Ascending aorta (tissue), 2 donors: ENCODE results near the gene SEMA5B. TPM values are rescaled to one million over a fixed set of nuclear protein-coding genes. Genes with fewer than 3 reads are reported as not detected.

Experiments
- DNase-seq, 2 donors: peaks; one replicate each; pipeline ENCODE4 v3.0.0-alpha.2; 2019; ENCODE audit warnings: low spot score in 2 of 2
- H3K27ac ChIP-seq, 2 donors: fragments of 200-600 bp; sonication (generic); one replicate each; pipeline ENCODE4 v1.5.1; 2016 to 2017; ENCODE audit warnings: mild to moderate bottlenecking in 1 of 2
- H3K27me3 ChIP-seq: fragments of 200-600 bp; sonication (generic); one replicate; pipeline ENCODE4 v1.5.1; 2017
- H3K36me3 ChIP-seq, 2 donors: fragments of 200-600 bp; sonication (generic); one replicate each; pipeline ENCODE4 v1.5.1; 2016
- H3K4me1 ChIP-seq, 2 donors: fragments of 200-600 bp; sonication (generic); one replicate each; pipeline ENCODE4 v1.5.1; 2016 to 2017; ENCODE audit warnings: mild to moderate bottlenecking in 1 of 2
- H3K4me3 ChIP-seq, 2 donors: fragments of 200-600 bp; sonication (generic); one replicate each; pipeline ENCODE4 v1.5.1; 2016 to 2017; ENCODE audit warnings: mild to moderate bottlenecking in 1 of 2
- H3K9me3 ChIP-seq, 2 donors: fragments of 200-600 bp; sonication (generic); one replicate each; pipeline ENCODE4 v1.5.1; 2016
- intact Hi-C: fragments of 100-400 bp; cut with DNase I; formaldehyde crosslinking; loops from one replicate; pipeline ENCODE4 v1.15.1; 2023
- total RNA-seq: library from RNA; depleted of rRNA; stranded (reverse); fragments of >200 nt; gene quantifications from one replicate; pipeline ENCODE4 v1.1.0, GENCODE V29; 2016
- TF ChIP-seq, protein P1 (sequence below), 3 experiments: fragments of 200-600 bp in 2 of 3; fragments of 450-650 bp in 1 of 3; sonication (generic) in 2 of 3; IDR thresholded peaks; one replicate each; pipeline ENCODE4 v1.5.1; 2016 to 2019; ENCODE audit warnings: antibody characterized with exemption in 3 of 3, mild to moderate bottlenecking in 1 of 3, moderate library complexity in 1 of 3

Gene SEMA5B
- total RNA-seq, 1 donor from 2014 or later, result 0.85 TPM

DNA sequence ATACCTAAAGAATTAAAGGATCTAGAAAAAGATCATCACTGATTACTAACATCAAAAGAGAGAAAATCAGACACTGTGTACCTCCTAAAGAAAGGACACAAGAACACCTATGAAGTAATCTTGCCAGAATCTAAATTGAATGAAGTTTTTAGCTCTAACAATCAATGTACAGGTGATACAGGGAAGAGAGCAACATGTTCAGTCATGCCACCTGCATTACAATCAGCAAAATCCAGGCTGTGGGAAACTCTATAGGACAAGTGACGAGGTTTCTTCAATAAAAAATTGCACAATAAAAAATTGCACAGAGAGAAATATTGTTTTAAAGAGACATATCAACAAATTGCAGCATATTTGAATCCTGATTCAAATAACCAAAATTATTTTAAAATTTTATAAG, 93.3 kb downstream of the SEMA5B start:
- DNase-seq, result no peak
- Histone ChIP-seq H3K36me3 (no peaks in the 10 kb centered on the region), H3K4me1 (no peaks in the 10 kb centered on the region), H3K27me3 (no peaks in the 10 kb centered on the region), H3K27ac (no peak overlapping the region), H3K4me3 (no peak overlapping the region), H3K9me3 (no peaks in the 10 kb centered on the region)
- TF ChIP-seq, protein P1, sequence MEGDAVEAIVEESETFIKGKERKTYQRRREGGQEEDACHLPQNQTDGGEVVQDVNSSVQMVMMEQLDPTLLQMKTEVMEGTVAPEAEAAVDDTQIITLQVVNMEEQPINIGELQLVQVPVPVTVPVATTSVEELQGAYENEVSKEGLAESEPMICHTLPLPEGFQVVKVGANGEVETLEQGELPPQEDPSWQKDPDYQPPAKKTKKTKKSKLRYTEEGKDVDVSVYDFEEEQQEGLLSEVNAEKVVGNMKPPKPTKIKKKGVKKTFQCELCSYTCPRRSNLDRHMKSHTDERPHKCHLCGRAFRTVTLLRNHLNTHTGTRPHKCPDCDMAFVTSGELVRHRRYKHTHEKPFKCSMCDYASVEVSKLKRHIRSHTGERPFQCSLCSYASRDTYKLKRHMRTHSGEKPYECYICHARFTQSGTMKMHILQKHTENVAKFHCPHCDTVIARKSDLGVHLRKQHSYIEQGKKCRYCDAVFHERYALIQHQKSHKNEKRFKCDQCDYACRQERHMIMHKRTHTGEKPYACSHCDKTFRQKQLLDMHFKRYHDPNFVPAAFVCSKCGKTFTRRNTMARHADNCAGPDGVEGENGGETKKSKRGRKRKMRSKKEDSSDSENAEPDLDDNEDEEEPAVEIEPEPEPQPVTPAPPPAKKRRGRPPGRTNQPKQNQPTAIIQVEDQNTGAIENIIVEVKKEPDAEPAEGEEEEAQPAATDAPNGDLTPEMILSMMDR (IDR thresholded peaks at IDR 0.05), result no peak
- intact Hi-C loops, result no loop called here

DNA sequence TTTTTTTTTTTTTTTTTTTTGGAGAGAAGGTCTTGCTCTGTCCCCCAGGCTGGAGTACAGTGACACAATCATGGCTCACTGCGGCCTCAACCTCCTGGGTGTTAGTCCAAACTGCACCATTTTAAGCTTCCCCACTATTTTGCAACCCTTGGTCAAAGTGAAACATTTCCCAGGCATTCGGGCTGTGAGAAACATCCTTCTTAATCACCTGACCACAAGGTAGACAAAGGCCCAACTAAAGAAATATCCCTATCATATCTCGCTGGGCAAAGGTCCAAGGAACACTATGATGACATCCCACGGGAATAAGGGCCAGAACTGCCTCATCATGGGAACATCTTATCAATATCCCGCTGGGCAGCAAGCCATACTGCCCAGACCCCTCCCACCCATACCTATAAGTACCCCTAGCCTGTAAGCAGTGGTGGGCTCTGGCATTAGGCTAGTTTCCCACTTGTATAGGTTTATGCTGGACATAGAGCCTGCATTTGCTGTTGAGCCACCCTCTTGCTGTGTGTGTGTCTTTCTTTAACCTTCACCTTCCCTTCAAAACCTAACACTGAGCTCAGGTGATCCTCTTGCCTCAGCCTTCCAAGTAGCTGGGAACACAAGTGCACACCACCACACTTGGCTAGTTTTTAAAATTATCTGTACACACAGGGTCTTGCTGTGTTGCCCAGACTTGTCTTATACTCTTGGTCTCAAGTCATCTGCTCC, 95.2 kb downstream of the SEMA5B start:
- no peak for DNase-seq
- Histone ChIP-seq H3K27me3 (no peaks in the 10 kb centered on the region), H3K27ac (no peak overlapping the region), H3K4me1 (no peaks in the 10 kb centered on the region), H3K36me3 (no peaks in the 10 kb centered on the region), H3K9me3 (no peaks in the 10 kb centered on the region), H3K4me3 (no peak overlapping the region)
- intact Hi-C loops, result no loop called here
- TF ChIP-seq, protein P1 (IDR thresholded peaks at IDR 0.05), result no peak

DNA sequence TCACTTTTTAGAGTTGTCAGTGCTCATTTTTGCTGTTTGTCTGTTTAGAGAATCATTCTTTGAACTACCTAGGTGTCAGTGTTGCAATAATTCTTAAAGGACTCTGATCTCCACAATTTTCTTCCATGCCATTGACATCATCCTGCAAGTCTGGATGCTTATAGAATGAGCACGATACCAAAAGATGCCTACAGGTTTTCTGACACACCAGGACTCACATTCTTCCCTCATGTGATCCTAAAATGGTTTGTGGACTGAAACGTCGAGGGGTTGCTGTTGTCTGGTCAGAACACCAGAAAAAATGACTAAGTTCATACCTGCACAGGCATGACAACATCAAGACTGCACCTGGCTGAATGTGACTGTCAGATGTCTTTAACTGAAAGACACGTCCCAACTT, 95.9 kb downstream of the SEMA5B start:
- Histone ChIP-seq H3K36me3 (no peaks in the 10 kb centered on the region), H3K27me3 (no peaks in the 10 kb centered on the region), H3K4me3 (no peak overlapping the region), H3K4me1 (no peaks in the 10 kb centered on the region), H3K9me3 (no peaks in the 10 kb centered on the region), H3K27ac (no peak overlapping the region)
- DNase-seq, result no peak
- TF ChIP-seq, protein P1 (IDR thresholded peaks at IDR 0.05), result no peak
- intact Hi-C loops, result no loop called here

DNA sequence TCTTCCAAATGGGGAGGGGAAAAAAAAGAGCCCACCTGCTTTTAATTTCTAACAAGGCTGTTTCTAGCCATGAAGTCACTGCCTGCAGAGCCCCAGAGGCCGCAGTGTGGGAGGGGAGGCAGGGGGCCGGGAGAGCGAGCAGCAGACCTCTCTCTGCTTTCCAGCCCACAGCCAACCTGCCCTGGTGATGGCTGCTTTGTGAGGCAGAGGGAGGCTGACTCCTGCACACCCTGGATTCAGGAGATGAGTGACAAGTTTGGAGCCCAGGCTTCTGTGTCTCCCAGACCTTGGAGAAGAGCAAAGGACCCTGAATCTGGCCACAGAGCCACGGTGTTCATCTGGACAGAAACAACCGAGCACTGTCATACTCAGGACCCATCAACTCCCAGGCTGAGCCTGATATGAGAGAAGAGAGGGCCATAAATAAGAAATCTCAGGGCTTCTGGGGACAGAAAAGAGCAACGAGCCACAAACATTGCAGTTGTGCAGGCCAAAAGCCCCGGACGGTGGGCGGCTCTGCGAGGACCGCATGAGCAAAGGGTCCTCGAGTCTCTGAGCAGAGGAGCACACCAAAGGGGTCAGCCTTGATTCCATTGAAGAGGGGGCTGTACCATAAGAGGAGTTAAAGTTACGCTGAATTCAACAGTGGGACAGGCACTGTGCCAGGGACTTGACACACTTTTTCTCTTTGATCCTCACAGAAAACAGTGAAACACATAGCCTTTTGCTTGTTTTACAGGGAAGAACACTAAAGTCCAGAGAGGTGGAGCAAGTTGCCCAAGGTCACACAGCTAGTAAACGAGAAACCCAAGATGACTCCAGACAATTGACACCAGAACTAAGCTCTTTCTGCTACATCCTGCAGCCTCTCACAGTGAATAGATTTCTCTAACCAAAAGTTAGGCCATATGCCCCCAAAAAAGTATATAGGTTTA, 97.2 kb downstream of the SEMA5B start:
- TF ChIP-seq, protein P1 (IDR thresholded peaks at IDR 0.05), result no peak
- H3K36me3 ChIP-seq, result no peaks in the 10 kb centered on the region
- intact Hi-C loops, result no loop called here
- H3K27ac ChIP-seq, result no peak overlapping the region
- H3K4me3 ChIP-seq, result no peak overlapping the region
- no peaks in the 10 kb centered on the region for H3K9me3 ChIP-seq
- H3K4me1 ChIP-seq, result no peaks in the 10 kb centered on the region
- DNase-seq, result no peak
- no peaks in the 10 kb centered on the region for H3K27me3 ChIP-seq

DNA sequence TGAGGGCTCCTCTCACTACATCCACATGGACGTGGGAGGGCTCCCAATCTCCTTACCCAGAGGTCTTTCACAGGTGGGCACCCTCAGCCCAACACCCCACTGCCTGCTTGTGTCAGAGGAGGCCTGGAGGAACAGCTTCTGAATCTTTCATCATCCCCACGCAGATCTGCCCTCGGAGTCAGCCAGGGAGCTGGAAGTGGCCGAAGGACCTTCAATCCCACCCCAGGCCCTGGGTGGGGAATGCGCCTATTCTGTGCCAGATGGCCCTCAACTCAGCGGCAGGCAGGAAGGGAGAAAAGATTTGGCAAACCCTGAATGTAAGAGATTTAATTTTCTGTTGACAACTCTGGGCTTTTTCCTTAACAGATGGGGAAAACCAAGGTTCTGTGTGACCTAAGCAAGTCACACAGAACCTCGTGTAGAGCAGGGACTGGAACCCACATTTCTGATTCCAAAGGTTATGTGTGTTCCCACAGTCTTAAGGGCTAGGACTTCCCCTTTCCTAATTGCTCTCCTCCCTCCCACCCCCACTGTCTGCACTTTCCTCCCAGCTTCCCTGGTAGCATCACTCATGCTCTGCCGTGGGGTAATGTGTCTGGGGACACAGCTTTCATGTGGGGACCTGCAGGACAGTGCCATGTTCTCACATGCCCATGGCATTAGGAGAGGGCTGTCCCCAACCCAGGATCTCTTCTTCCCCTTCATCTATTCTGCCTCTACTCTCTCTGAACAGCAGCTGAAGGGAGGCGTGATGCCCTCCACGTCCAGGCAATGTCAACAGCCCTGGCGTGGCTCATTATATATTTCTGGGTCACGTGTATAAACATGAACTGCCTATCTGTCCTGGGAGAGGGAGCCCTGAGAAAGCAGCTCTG, 98.1 kb downstream of the SEMA5B start:
- DNase-seq, result no peak
- TF ChIP-seq, protein P1 (IDR thresholded peaks at IDR 0.05), result no peak
- intact Hi-C loops, result no loop called here

More for the DNA sequence above, 98.1 kb downstream of the SEMA5B start:
- H3K9me3 ChIP-seq, result no peaks in the 10 kb centered on the region
- H3K27me3 ChIP-seq, result no peaks in the 10 kb centered on the region
- no peak overlapping the region for H3K4me3 ChIP-seq
- no peaks in the 10 kb centered on the region for H3K36me3 ChIP-seq
- H3K4me1 ChIP-seq, result no peaks in the 10 kb centered on the region
- no peak overlapping the region for H3K27ac ChIP-seq
